ENCODE data around the gene CFHR3.

DNA sequence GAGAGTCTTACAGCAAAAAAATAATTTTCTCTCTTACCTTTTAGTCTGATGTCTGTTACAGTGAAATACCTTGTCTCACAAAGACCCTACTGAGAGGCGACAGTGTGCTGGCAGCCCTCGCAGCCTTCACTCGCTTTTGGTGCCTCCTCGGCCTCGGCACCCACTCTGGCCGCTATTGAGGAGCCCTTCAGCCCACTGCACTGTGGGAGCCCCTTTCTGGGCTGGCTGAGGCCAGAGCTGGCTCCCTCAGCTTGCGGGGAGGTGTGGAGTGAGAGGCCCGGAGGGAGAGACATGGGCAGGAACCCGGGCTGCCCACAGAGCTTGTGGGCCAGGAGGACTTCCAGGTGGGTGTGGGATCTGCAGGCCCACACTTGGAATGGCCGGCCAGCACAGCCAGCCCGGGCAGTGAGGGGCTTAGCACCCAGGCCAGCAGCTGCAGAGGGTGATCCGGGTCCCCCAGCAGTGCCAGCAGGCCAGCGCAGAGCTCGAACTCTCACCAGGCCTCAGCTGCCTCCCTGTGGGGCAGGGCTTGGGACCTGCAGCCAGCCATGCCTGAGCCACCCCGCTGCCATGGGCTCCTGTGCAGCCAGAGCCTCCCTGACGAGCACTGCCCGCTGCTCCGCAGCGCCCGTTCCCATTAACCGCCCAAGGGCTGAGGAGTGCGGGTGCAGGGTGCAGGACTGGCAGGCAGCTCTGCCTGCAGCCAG lies 34.0 kb downstream of the CFHR3 start:
- TF ChIP-seq GATA2 (IDR thresholded peaks at IDR 0.05; ENCODE audit: low read depth, low read length) (no peak), GATA3 (IDR thresholded peaks at IDR 0.05; ENCODE audit: low read depth, low read length) (no peak)

Data from SH-SY5Y (cell line).